Neural crest cell (in vitro differentiated cells): ENCODE data around the gene LSM12. TPM values are rescaled to one million over a fixed set of nuclear protein-coding genes. Genes with fewer than 3 reads are reported as not detected.

Source experiments
- DNase-seq: peaks from one replicate; pipeline ENCODE4 v3.0.0; 2021; ENCODE audit warnings: low read depth, mixed read lengths, low spot score
- H3K27ac Mint-ChIP-seq: one replicate; pipeline ENCODE4 v1.8.0; 2021; ENCODE audit warnings: mild to moderate bottlenecking, mixed read lengths; ENCODE audit not compliant: unreplicated experiment
- H3K27me3 Mint-ChIP-seq: 2 replicates; pipeline ENCODE4 v1.8.0; 2021; ENCODE audit warnings: low read depth, mild to moderate bottlenecking, mixed read lengths
- H3K36me3 Mint-ChIP-seq: 2 replicates; pipeline ENCODE4 v1.8.0; 2021; ENCODE audit warnings: low read depth, mild to moderate bottlenecking, mixed read lengths
- H3K4me1 Mint-ChIP-seq: 2 replicates; pipeline ENCODE4 v1.8.0; 2021; ENCODE audit warnings: mixed read lengths
- H3K4me3 Mint-ChIP-seq: one replicate; pipeline ENCODE4 v1.8.0; 2021; ENCODE audit warnings: mild to moderate bottlenecking, mixed read lengths
- H3K9me3 Mint-ChIP-seq: 2 replicates; pipeline ENCODE4 v1.8.0; 2021; ENCODE audit warnings: mixed read lengths
- CTCF ChIP-seq: fragments of 200-600 bp; sonication (generic); conservative IDR thresholded peaks from 2 replicates; pipeline ENCODE4 v1.5.0; 2021; ENCODE audit warnings: antibody characterized with exemption, mild to moderate bottlenecking
- total RNA-seq: library from RNA; stranded (reverse); gene quantifications from 2 replicates; pipeline ENCODE4 v1.2.1, GENCODE V29; 2021

LSM12 gene
- total RNA-seq, 1 donor from 2014 or later = 60.9 TPM

GRCh38 chr17:44070455-44071197 lies 4.2 kb upstream of the LSM12 start, which contains the start of gene G6PC3:
TSS of gene G6PC3 (plus strand) at chr17:44070735. CDS start at chr17:44070966, 231 bp downstream.
- no peaks in the 10 kb centered on the region for H3K36me3 Mint-ChIP-seq
- H3K27me3 Mint-ChIP-seq = no peaks in the 10 kb centered on the region
- TF ChIP-seq CTCF = no peak
- peak within 1 kb of the TSS; percentile 94 for H3K4me3 Mint-ChIP-seq
- peaks cover 40% of the 10 kb centered on the region for H3K4me1 Mint-ChIP-seq
- H3K27ac Mint-ChIP-seq = peak within 1 kb of the TSS; percentile 99
- DNase-seq = peak; percentile 96
- no peaks in the 10 kb centered on the region for H3K9me3 Mint-ChIP-seq

GRCh38 chr17:44069974-44070454 lies 3.5 kb upstream of the LSM12 start:
- Mint-ChIP-seq H3K27ac (peak overlapping the region; percentile 99), H3K4me1 (peaks cover 44% of the 10 kb centered on the region), H3K9me3 (no peaks in the 10 kb centered on the region), H3K36me3 (no peaks in the 10 kb centered on the region), H3K4me3 (peak overlapping the region; percentile 94), H3K27me3 (no peaks in the 10 kb centered on the region)
- DNase-seq = no peak
- peak; percentile 16 for TF ChIP-seq CTCF

GRCh38 chr17:44067545-44067940 lies 1.1 kb upstream of the LSM12 start:
- H3K27me3 Mint-ChIP-seq = no peaks in the 10 kb centered on the region
- no peaks in the 10 kb centered on the region for H3K9me3 Mint-ChIP-seq
- H3K4me3 Mint-ChIP-seq = peak overlapping the region; percentile 95
- TF ChIP-seq CTCF = no peak
- DNase-seq = no peak
- H3K27ac Mint-ChIP-seq = no peak overlapping the region
- peaks cover 52% of the 10 kb centered on the region for H3K4me1 Mint-ChIP-seq
- H3K36me3 Mint-ChIP-seq = peaks cover 3% of the 10 kb centered on the region

- Mint-ChIP-seq H3K9me3 (no peaks in the 10 kb centered on the region), H3K4me3 (peak overlapping the region; percentile 95), H3K36me3 (peaks cover 8% of the 10 kb centered on the region), H3K27ac (peak overlapping the region; percentile 97), H3K4me1 (peaks cover 37% of the 10 kb centered on the region), H3K27me3 (no peaks in the 10 kb centered on the region)
- TF ChIP-seq CTCF = no peak
- DNase-seq = no peak
These were observed 735 bp downstream of the LSM12 start for GRCh38 chr17:44065668-44066203.

- peak overlapping the region; percentile 27 for H3K27ac Mint-ChIP-seq
- H3K9me3 Mint-ChIP-seq = no peaks in the 10 kb centered on the region
- H3K4me3 Mint-ChIP-seq = peak overlapping the region; percentile 76
- H3K4me1 Mint-ChIP-seq = peaks cover 28% of the 10 kb centered on the region
- H3K27me3 Mint-ChIP-seq = no peaks in the 10 kb centered on the region
- no peak for DNase-seq
- no peak for TF ChIP-seq CTCF
- peaks cover 19% of the 10 kb centered on the region for H3K36me3 Mint-ChIP-seq
These were observed 2.5 kb downstream of the LSM12 start for GRCh38 chr17:44063704-44064639.
